Activated CD4-positive, alpha-beta T cell treated with anti-CD3 and anti-CD28 coated beads, Interleukin-2, amount 50 U/mL, for 48 hours (primary cell): ENCODE data around the gene KLHL6.
"Not testable (repeated sequence)": the region's sequence is repeated elsewhere in the genome, so short reads cannot be mapped to it uniquely, and the experiment has no call there.

Experiments
- DNase-seq, 2 experiments: peaks; one replicate each; pipeline ENCODE4 v3.0.0-alpha.2; 2020

The KLHL6 gene

GRCh38 chr3:183443395-183444385, 111.8 kb downstream of the KLHL6 start:
- no peak for DNase-seq

DNA sequence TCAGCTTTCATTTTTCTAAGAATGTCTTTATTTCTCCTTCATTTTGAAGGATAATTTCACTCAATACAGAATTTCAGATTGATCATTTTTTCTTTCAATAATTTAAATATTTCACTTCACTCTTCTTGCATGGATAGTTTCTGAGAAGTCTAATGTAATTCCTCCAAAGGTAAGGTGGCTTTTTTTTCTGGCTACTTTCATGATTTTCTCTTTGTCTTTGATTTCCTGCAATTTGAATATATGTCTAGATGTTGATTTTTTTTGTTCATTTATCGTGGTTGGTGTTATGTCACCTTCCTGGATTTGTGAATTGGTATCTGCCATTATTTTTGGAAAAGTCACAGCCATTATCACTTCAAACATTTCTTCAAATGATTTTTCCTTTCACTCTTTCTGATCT, 112.5 kb downstream of the KLHL6 start:
- DNase-seq = no peak

DNA sequence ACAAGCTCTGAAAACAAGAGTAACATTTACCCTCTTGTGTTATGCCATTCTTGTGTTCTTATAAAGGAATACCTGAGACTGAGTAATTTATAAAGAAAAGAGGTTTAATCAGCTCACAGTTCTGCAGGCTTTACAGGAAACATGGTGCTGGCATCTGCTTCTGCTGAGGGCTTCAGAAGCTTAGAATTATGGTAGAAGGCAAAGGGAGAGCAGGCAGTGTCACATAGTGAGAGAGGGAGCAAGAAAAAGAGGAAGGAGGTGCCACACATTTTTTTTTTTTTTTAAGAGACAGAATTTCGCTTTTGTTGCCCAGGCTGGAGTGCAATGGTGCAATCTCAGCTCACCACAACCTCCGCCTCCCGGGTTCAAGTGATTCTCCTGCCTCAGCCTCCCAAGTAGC, 115.0 kb downstream of the KLHL6 start:
- DNase-seq = not testable (repeated sequence)

- no peak for DNase-seq
These were observed 116.0 kb downstream of the KLHL6 start for GRCh38 chr3:183439515-183439914.

DNA sequence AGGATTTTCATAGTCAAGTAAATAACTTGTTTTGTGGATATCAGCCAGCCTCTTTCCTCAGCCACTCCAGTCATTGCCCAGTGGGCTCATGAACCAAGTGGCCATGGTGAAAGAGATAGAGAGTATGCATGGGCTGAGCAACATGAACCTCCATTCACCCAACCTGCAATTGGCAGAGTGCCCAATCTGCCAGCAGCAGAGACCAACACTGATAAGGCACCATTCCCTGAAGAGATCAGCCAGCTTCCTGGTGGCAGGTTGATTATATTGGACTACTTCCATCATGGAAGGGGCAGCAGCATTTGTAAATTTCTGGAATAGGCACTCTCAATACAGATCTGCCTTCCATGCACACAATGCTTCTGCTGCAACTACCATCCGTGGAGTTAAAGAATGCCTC, 116.8 kb downstream of the KLHL6 start:
- no peak for DNase-seq

DNA sequence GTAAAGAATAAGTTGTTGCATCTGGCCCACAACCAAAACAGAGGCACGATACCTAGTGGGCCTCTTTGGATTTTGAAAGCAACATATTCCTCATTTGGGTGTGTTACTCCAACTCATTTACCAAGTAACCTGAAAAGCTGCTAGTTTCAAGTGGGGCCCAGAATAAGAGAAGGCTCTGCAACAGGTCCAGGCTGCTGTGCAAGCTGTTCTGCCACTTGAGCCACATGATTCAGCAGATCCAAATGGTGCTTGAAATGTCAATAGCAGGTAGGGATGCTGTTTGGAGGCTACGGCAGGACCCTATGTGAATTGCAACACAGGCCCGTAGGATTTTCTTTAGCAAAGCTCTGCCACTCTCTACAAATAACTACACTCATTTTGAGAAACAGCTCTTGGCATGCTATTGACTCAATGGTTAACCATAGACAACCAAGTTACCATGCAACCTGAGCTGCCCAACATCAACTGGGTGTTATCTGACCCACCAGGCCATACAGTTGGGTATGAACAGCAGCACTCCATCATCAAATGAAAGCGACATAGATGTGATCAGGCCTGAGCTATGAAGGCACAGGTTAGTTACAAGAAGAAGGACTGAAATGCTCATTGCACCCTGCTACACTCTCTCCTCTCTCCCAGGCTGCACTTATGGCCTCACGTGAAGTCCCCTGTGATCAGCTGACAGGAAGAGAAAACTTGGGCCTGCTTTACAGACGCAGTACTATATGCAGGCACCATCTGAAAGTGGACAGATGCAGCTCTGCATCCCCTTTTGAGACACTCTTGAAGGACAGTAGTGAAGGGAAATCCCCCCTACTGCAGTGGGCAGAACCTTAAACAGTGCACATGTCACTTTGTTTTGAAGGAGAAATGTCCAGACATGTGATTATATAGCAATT, 117.6 kb downstream of the KLHL6 start:
- DNase-seq = no peak
